IMR-90 (cell line): ENCODE measurements around the gene PHF21A. TPM values are rescaled to one million over a fixed set of nuclear protein-coding genes. Genes with fewer than 3 reads are reported as not detected.

Source experiments
- ATAC-seq: fragments of 200-7000 bp; cut with Tn5 transposase; 2 replicates; pipeline ENCODE4 v1.9.1; 2020; ENCODE audit warnings: low read depth, mild to moderate bottlenecking, moderate library complexity
- BruUV-seq: library from RNA; stranded (reverse); fragments of 400-500 nt; replicated peaks from 2 replicates; lab custom pipeline; 2021; lab: Mats Ljungman, UMichigan
- CTCF ChIA-PET: fragments of 300-600 bp; formaldehyde crosslinking; extraction: SDS; loops from one replicate; lab custom pipeline; 2021; ENCODE audit warnings: antibody characterized with exemption; lab: Yijun Ruan, JAX
- POLR2A ChIA-PET: fragments of 300-600 bp; sonication (Branson Sonifier 250); formaldehyde crosslinking; loops from one replicate; lab custom pipeline; 2022; ENCODE audit warnings: antibody characterized with exemption; ENCODE audit not compliant: unreplicated experiment; lab: Charles Lee
- DNase-seq: peaks from one replicate; pipeline ENCODE4 v3.0.0; 2013
- H2AFZ ChIP-seq: replicated peaks from 2 replicates; pipeline ENCODE3; 2013; ENCODE audit warnings: low read length, mild to moderate bottlenecking; ENCODE audit not compliant: poor library complexity
- H2AK5ac ChIP-seq: 2 replicates; pipeline ENCODE4 v1.6.1; 2013; ENCODE audit warnings: low read depth, low read length, inconsistent platforms
- H2AK9ac ChIP-seq: replicated peaks from 2 replicates; pipeline ENCODE3; 2013; ENCODE audit warnings: mild to moderate bottlenecking, low read depth, low read length, moderate library complexity; ENCODE audit not compliant: poor library complexity
- H2BK120ac ChIP-seq: 2 replicates; pipeline ENCODE4 v1.6.1; 2013; ENCODE audit warnings: low read depth, low read length, inconsistent platforms
- H2BK15ac ChIP-seq: 3 replicates; pipeline ENCODE4 v1.6.1; 2013; ENCODE audit warnings: low read depth, low read length, inconsistent platforms
- H2BK20ac ChIP-seq: 2 replicates; pipeline ENCODE4 v1.6.1; 2013; ENCODE audit warnings: low read depth, mild to moderate bottlenecking, inconsistent platforms, low read length, moderate library complexity
- H2BK5ac ChIP-seq: 2 replicates; pipeline ENCODE4 v1.6.1; 2013; ENCODE audit warnings: mild to moderate bottlenecking, low read depth, low read length, inconsistent platforms; ENCODE audit not compliant: poor library complexity, severe bottlenecking
- H3K14ac ChIP-seq: replicated peaks from 2 replicates; pipeline ENCODE4 v1.6.1; 2013; ENCODE audit warnings: low read depth, low read length, inconsistent platforms
- H3K18ac ChIP-seq: 2 replicates; pipeline ENCODE4 v1.6.1; 2013; ENCODE audit warnings: low read depth, low read length, control low read depth
- H3K23ac ChIP-seq: 2 replicates; pipeline ENCODE4 v1.6.1; 2013; ENCODE audit warnings: low read depth, low read length, inconsistent platforms
- H3K27ac ChIP-seq: 2 replicates; pipeline ENCODE4 v1.5.1; 2013; ENCODE audit warnings: mild to moderate bottlenecking, control low read depth, low read length; ENCODE audit not compliant: insufficient read depth
- H3K27me3 ChIP-seq: 2 replicates; pipeline ENCODE4 v1.6.1; 2013; ENCODE audit warnings: low read length; ENCODE audit not compliant: control insufficient read depth, insufficient read depth
- H3K36me3 ChIP-seq: 2 replicates; pipeline ENCODE4 v1.6.1; 2013; ENCODE audit warnings: low read length, mixed read lengths; ENCODE audit not compliant: control insufficient read depth, insufficient read depth
- H3K4ac ChIP-seq: 2 replicates; pipeline ENCODE4 v1.6.1; 2013; ENCODE audit warnings: low read depth, low read length, inconsistent platforms
- H3K4me1 ChIP-seq: 2 replicates; pipeline ENCODE4 v1.6.1; 2013; ENCODE audit warnings: low read length, mixed read lengths; ENCODE audit not compliant: control insufficient read depth, insufficient read depth
- H3K4me2 ChIP-seq: 2 replicates; pipeline ENCODE4 v1.6.1; 2013; ENCODE audit warnings: low read depth, mild to moderate bottlenecking, control low read depth, low read length, moderate library complexity
- H3K4me3 ChIP-seq: 2 replicates; pipeline ENCODE4 v1.5.1; 2013; ENCODE audit warnings: low read depth, mild to moderate bottlenecking, control low read depth, low read length, moderate library complexity; ENCODE audit not compliant: insufficient read depth
- H3K56ac ChIP-seq: 2 replicates; pipeline ENCODE4 v1.6.1; 2013; ENCODE audit warnings: low read length, inconsistent platforms; ENCODE audit not compliant: insufficient read depth; ENCODE audit errors: extremely low read depth
- H3K79me1 ChIP-seq, 2 experiments: 2 replicates each; pipeline ENCODE4 v1.6.1; 2013; ENCODE audit warnings: low read length in 2 of 2, inconsistent platforms in 1 of 2, low read depth in 1 of 2
- H3K9ac ChIP-seq: 2 replicates; pipeline ENCODE4 v1.6.1; 2013; ENCODE audit warnings: low read depth, low read length, control low read depth
- H3K9me1 ChIP-seq: 2 replicates; pipeline ENCODE4 v1.6.1; 2013; ENCODE audit warnings: low read length, inconsistent platforms; ENCODE audit not compliant: insufficient read depth
- H3K9me3 ChIP-seq: 2 replicates; pipeline ENCODE4 v1.6.1; 2013; ENCODE audit warnings: low read length; ENCODE audit not compliant: control insufficient read depth, insufficient read depth
- H4K20me1 ChIP-seq: 2 replicates; pipeline ENCODE4 v1.6.1; 2013; ENCODE audit warnings: low read length, inconsistent platforms; ENCODE audit not compliant: insufficient read depth
- H4K5ac ChIP-seq: 2 replicates; pipeline ENCODE4 v1.6.1; 2013; ENCODE audit warnings: mild to moderate bottlenecking, low read depth, low read length, control low read depth
- H4K8ac ChIP-seq, 2 experiments: 2 replicates each; pipeline ENCODE4 v1.6.1; 2013; ENCODE audit warnings: low read depth in 2 of 2, low read length in 2 of 2, control low read depth in 1 of 2, inconsistent platforms in 1 of 2
- H4K91ac ChIP-seq: 2 replicates; pipeline ENCODE4 v1.6.1; 2013; ENCODE audit warnings: low read depth, low read length, inconsistent platforms; ENCODE audit not compliant: insufficient read depth
- BHLHE40 ChIP-seq: fragments of 150-350 bp; IDR thresholded peaks from 2 replicates; pipeline ENCODE4 v1.6.1; 2016; ENCODE audit warnings: mild to moderate bottlenecking, low read depth, low read length
- CEBPB ChIP-seq: IDR thresholded peaks from 2 replicates; pipeline ENCODE4 v1.6.1; 2012; ENCODE audit warnings: low read depth, low read length, improper control_type of control experiment
- FOS ChIP-seq: fragments of 150-350 bp; IDR thresholded peaks from 2 replicates; pipeline ENCODE4 v1.6.1; 2016; ENCODE audit warnings: low read depth, low read length
- MAFK ChIP-seq: IDR thresholded peaks from 2 replicates; pipeline ENCODE4 v1.6.1; 2012; ENCODE audit warnings: low read depth, low read length, improper control_type of control experiment
- POLR2A ChIP-seq: IDR thresholded peaks from 2 replicates; pipeline ENCODE4 v1.6.1; 2012; ENCODE audit warnings: mild to moderate bottlenecking, low read depth, low read length
- RAD21 ChIP-seq: IDR thresholded peaks from 2 replicates; pipeline ENCODE4 v1.6.1; 2012; ENCODE audit warnings: low read length, improper control_type of control experiment
- RCOR1 ChIP-seq: IDR thresholded peaks from 2 replicates; pipeline ENCODE4 v1.6.1; 2012; ENCODE audit warnings: mild to moderate bottlenecking, low read length, improper control_type of control experiment; ENCODE audit not compliant: insufficient replicate concordance
- SMC3 ChIP-seq: fragments of 150-350 bp; IDR thresholded peaks from 2 replicates; pipeline ENCODE4 v1.6.1; 2016; ENCODE audit warnings: low read depth, mild to moderate bottlenecking, antibody characterized with exemption, low read length, moderate library complexity
- WGBS, 2 experiments: methylation state at CpG; one replicate each; pipeline versions ENCODE4 v1.1.5 to v1.1.7; 2013; ENCODE audit warnings: missing lambda C conversion rate in 2 of 2; ENCODE audit not compliant: insufficient read length in 1 of 2; ENCODE audit errors: extremely low coverage in 2 of 2; 5-methylcytosine and 5-hydroxymethylcytosine counted together
- dilution Hi-C: fragments of 300-500 bp; cut with HindIII; formaldehyde crosslinking; loops from one replicate; pipeline ENCODE4 v1.14.3; 2018; ENCODE audit warnings: low sequenced_read_pairs; ENCODE audit not compliant: unreplicated experiment
- in situ Hi-C: fragments of 300-500 bp; cut with MboI; formaldehyde crosslinking; loops from 3 replicates; pipeline ENCODE4 v1.14.3; 2019; ENCODE audit warnings: low sequenced_read_pairs, inconsistent platforms, mixed read lengths
- intact Hi-C: fragments of 100-400 bp; cut with micrococcal nuclease; formaldehyde crosslinking; loops from 2 replicates; pipeline ENCODE4 v1.10.0; 2022
- polyA plus RNA-seq, 3 experiments: library from polyadenylated mRNA; depleted of rRNA; stranded (reverse); fragments of >200 nt; gene quantifications; 2 replicates each; pipeline ENCODE4 v1.2.3, GENCODE V29; 2012; ENCODE audit warnings: low replicate concordance in 1 of 3
- total RNA-seq: library from RNA; depleted of rRNA; stranded (reverse); fragments of >200 nt; gene quantifications from 2 replicates; pipeline ENCODE4 v1.2.3, GENCODE V29; 2012
- TF ChIP-seq, protein P1 (sequence below): conservative IDR thresholded peaks from 2 replicates; pipeline ENCODE4 v1.5.1; 2012; ENCODE audit warnings: mild to moderate bottlenecking, low read depth, low read length, improper control_type of control experiment
- TF ChIP-seq, protein P2 (sequence below): fragments of 150-350 bp; IDR thresholded peaks from 2 replicates; pipeline ENCODE4 v1.6.1; 2017; ENCODE audit warnings: mild to moderate bottlenecking, antibody characterized with exemption, low read length, low read depth
- TF ChIP-seq, protein P3 (sequence below): fragments of 150-350 bp; IDR thresholded peaks from 2 replicates; pipeline ENCODE4 v1.6.1; 2016; ENCODE audit warnings: low read depth, mild to moderate bottlenecking, low read length, moderate library complexity, borderline replicate concordance

PHF21A gene
- total and polyA plus RNA-seq, 2 of the 4 experiments (the other 2 are of a cell fraction): 9.0 to 20.6 TPM

DNA sequence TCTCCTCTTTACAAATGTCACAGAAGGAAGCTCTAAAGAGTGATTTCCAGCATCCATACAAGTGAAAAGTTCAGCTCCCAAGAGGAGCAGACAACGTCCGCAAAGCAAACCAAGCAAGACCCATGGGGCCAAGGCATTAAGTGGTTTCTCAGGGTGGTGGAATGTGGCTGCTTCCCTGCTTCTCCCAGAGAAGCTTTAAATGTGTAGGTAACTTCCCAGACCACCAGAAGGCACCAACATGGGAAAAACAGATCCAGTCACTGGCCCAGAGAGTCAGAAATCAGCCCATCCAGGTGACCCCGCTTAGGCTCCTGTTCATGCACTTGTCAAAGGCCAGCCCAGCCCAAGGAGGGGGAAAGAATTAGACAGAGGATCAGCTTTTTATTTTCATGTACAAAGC is 13.3 kb upstream of the PHF21A start:
- Histone ChIP-seq H2AK9ac (no peak overlapping the region), H4K91ac (no peak overlapping the region), H2BK5ac (no peak overlapping the region), H2BK15ac (no peak overlapping the region), H3K4me1 (no peaks in the 10 kb centered on the region), H3K27ac (no peak overlapping the region), H3K79me1 (no peaks in the 10 kb centered on the region), H3K27me3 (peaks cover 22% of the 10 kb centered on the region), H3K4me3 (no peak overlapping the region), H4K5ac (no peak overlapping the region), H3K9ac (no peak overlapping the region), H2AFZ (no peak overlapping the region), H3K18ac (no peak overlapping the region), H3K56ac (no peak overlapping the region), H3K4me2 (no peak overlapping the region), H2BK20ac (no peak overlapping the region), H3K14ac (no peak overlapping the region), H3K4ac (no peak overlapping the region), H3K9me3 (no peaks in the 10 kb centered on the region), H3K36me3 (no peaks in the 10 kb centered on the region), H4K8ac (no peak overlapping the region), H4K20me1 (no peaks in the 10 kb centered on the region), H3K23ac (no peak overlapping the region), H2BK120ac (no peak overlapping the region), H2AK5ac (no peak overlapping the region), H3K9me1 (peaks cover 3% of the 10 kb centered on the region; the same call in 1 of the 2 replicates)
- in situ Hi-C loops (no loop called here), intact Hi-C loops (no loop called here), dilution Hi-C loops (no loop called here)
- no peak for DNase-seq
- no peak for ATAC-seq
- POLR2A ChIA-PET: no interaction called here
- CTCF ChIA-PET: no interaction called here
- BruUV-seq: no TSS peak
- no peak for TF ChIP-seq CEBPB
- TF ChIP-seq FOS: no peak
- TF ChIP-seq BHLHE40: no peak
- TF ChIP-seq, protein P1, sequence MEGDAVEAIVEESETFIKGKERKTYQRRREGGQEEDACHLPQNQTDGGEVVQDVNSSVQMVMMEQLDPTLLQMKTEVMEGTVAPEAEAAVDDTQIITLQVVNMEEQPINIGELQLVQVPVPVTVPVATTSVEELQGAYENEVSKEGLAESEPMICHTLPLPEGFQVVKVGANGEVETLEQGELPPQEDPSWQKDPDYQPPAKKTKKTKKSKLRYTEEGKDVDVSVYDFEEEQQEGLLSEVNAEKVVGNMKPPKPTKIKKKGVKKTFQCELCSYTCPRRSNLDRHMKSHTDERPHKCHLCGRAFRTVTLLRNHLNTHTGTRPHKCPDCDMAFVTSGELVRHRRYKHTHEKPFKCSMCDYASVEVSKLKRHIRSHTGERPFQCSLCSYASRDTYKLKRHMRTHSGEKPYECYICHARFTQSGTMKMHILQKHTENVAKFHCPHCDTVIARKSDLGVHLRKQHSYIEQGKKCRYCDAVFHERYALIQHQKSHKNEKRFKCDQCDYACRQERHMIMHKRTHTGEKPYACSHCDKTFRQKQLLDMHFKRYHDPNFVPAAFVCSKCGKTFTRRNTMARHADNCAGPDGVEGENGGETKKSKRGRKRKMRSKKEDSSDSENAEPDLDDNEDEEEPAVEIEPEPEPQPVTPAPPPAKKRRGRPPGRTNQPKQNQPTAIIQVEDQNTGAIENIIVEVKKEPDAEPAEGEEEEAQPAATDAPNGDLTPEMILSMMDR: no peak
- no peak for TF ChIP-seq RAD21
- TF ChIP-seq, protein P2, sequence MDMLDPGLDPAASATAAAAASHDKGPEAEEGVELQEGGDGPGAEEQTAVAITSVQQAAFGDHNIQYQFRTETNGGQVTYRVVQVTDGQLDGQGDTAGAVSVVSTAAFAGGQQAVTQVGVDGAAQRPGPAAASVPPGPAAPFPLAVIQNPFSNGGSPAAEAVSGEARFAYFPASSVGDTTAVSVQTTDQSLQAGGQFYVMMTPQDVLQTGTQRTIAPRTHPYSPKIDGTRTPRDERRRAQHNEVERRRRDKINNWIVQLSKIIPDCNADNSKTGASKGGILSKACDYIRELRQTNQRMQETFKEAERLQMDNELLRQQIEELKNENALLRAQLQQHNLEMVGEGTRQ: no peak
- no peak for TF ChIP-seq SMC3
- no peak for TF ChIP-seq RCOR1
- no peak for TF ChIP-seq POLR2A
- TF ChIP-seq MAFK: no peak
- TF ChIP-seq, protein P3, sequence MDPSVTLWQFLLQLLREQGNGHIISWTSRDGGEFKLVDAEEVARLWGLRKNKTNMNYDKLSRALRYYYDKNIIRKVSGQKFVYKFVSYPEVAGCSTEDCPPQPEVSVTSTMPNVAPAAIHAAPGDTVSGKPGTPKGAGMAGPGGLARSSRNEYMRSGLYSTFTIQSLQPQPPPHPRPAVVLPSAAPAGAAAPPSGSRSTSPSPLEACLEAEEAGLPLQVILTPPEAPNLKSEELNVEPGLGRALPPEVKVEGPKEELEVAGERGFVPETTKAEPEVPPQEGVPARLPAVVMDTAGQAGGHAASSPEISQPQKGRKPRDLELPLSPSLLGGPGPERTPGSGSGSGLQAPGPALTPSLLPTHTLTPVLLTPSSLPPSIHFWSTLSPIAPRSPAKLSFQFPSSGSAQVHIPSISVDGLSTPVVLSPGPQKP: no peak
- WGBS, 2 experiments: no CpG with 5 or more reads among the region's 3 CpGs
